ENCODE data around the gene BRS3. TPM values are rescaled to one million over a fixed set of nuclear protein-coding genes. Genes with fewer than 3 reads are reported as not detected.

The BRS3 gene
- total RNA-seq, 1 donor from 2014 or later = not detected

DNA sequence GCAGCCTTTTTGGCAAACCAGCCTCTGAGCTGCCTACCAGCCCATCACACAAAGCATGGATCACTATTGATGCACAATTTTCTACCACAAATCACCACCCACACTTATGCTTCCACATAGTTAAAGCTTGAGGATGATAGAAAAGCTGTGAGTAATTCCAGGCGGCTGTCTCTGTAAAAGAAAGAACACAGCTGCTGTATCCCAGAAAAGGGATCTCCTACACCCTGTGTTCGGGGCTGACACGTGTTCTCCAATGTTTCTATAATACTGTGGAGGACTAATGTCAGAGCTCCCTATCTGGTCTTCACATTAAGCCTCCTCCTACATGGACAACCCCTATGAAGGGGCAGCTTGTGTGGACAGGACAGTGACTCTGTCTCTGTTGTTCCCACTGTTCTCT, 12.5 kb upstream of the BRS3 start:
- Mint-ChIP-seq H3K4me1 (ENCODE audit: low read depth, unreplicated experiment) (no peaks in the 10 kb centered on the region), H3K9me3 (ENCODE audit: unreplicated experiment) (no peaks in the 10 kb centered on the region), H3K27ac (ENCODE audit: unreplicated experiment) (no peak overlapping the region), H3K36me3 (ENCODE audit: unreplicated experiment) (no peaks in the 10 kb centered on the region), H3K27me3 (ENCODE audit: unreplicated experiment) (no peaks in the 10 kb centered on the region), H3K4me3 (ENCODE audit: unreplicated experiment) (no peak overlapping the region)
- DNase-seq = no peak
- TF ChIP-seq, protein P1, sequence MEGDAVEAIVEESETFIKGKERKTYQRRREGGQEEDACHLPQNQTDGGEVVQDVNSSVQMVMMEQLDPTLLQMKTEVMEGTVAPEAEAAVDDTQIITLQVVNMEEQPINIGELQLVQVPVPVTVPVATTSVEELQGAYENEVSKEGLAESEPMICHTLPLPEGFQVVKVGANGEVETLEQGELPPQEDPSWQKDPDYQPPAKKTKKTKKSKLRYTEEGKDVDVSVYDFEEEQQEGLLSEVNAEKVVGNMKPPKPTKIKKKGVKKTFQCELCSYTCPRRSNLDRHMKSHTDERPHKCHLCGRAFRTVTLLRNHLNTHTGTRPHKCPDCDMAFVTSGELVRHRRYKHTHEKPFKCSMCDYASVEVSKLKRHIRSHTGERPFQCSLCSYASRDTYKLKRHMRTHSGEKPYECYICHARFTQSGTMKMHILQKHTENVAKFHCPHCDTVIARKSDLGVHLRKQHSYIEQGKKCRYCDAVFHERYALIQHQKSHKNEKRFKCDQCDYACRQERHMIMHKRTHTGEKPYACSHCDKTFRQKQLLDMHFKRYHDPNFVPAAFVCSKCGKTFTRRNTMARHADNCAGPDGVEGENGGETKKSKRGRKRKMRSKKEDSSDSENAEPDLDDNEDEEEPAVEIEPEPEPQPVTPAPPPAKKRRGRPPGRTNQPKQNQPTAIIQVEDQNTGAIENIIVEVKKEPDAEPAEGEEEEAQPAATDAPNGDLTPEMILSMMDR (IDR thresholded peaks at IDR 0.05; ENCODE audit: partially characterized antibody, unreplicated experiment) = no peak

DNA sequence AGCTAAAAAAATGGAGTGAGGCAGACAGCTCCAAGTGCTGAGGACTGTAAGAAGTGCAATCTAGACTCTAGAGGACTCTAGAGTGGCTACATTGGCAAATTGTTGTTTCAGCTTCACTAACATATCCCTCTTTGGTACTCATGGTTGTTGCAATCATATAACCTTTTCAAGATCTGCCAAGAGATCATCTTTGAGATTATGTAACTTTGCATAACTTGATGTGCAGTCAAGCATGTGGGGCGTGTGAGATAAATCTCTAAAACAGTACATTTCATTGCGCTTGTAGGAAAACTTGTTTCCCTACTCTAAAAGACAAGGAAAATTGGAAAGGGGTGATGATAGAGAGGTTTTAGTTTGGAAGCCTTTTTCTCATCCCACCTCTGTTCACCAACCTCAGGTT, 11.2 kb upstream of the BRS3 start:
- Mint-ChIP-seq H3K4me1 (ENCODE audit: low read depth, unreplicated experiment) (no peaks in the 10 kb centered on the region), H3K4me3 (ENCODE audit: unreplicated experiment) (no peak overlapping the region), H3K27ac (ENCODE audit: unreplicated experiment) (no peak overlapping the region), H3K36me3 (ENCODE audit: unreplicated experiment) (no peaks in the 10 kb centered on the region), H3K27me3 (ENCODE audit: unreplicated experiment) (no peaks in the 10 kb centered on the region), H3K9me3 (ENCODE audit: unreplicated experiment) (no peaks in the 10 kb centered on the region)
- TF ChIP-seq, protein P1 (IDR thresholded peaks at IDR 0.05; ENCODE audit: partially characterized antibody, unreplicated experiment) = no peak
- DNase-seq = no peak

DNA sequence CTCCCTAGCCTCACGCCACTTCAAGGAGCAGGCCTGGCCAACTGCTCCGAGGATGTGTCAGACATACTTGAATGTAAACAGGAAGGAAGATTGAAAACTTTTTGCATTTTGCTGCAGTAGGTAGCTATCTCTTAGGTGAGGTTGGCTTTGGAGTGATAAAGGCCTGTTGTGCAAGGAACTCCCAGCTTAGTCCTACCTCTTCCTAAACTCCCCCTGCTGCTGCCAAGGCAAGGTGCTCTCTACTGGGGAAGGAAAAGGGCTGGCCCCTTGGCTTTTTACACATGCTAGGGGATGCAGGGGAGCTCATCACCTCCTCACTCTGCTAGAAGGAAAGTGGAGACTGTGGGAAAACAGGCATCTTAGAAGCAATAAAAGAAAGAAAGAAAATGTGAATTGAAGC, 10.7 kb upstream of the BRS3 start:
- Mint-ChIP-seq H3K27ac (ENCODE audit: unreplicated experiment) (no peak overlapping the region), H3K27me3 (ENCODE audit: unreplicated experiment) (no peaks in the 10 kb centered on the region), H3K4me3 (ENCODE audit: unreplicated experiment) (no peak overlapping the region), H3K9me3 (ENCODE audit: unreplicated experiment) (no peaks in the 10 kb centered on the region), H3K36me3 (ENCODE audit: unreplicated experiment) (no peaks in the 10 kb centered on the region), H3K4me1 (ENCODE audit: low read depth, unreplicated experiment) (no peaks in the 10 kb centered on the region)
- TF ChIP-seq, protein P1 (IDR thresholded peaks at IDR 0.05; ENCODE audit: partially characterized antibody, unreplicated experiment) = no peak
- DNase-seq = no peak

DNA sequence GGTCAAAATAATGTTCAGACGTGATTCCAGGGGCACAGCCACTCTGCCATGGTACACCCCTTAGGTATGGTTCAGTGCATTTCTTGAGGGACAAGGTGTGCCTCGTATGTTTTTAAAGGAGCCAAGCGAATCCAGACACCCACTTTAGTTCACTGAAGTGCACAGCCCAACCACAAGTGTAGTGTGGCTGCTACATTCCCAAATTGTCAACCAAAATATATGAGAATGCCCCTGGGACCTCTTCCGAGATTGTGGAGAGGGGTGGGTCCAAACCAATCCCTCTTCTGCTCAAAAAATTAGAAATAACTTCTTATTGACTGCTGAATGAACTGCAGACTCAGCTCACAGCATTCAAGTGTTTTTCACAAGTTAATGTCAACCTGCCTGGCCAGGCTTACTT, 7.4 kb upstream of the BRS3 start:
- DNase-seq = no peak
- H3K4me1 Mint-ChIP-seq (ENCODE audit: low read depth, unreplicated experiment) = no peaks in the 10 kb centered on the region
- no peak overlapping the region for H3K27ac Mint-ChIP-seq (ENCODE audit: unreplicated experiment)
- no peaks in the 10 kb centered on the region for H3K9me3 Mint-ChIP-seq (ENCODE audit: unreplicated experiment)
- H3K36me3 Mint-ChIP-seq (ENCODE audit: unreplicated experiment) = no peaks in the 10 kb centered on the region
- H3K27me3 Mint-ChIP-seq (ENCODE audit: unreplicated experiment) = no peaks in the 10 kb centered on the region
- no peak overlapping the region for H3K4me3 Mint-ChIP-seq (ENCODE audit: unreplicated experiment)
- TF ChIP-seq, protein P1 (IDR thresholded peaks at IDR 0.05; ENCODE audit: partially characterized antibody, unreplicated experiment) = no peak

DNA sequence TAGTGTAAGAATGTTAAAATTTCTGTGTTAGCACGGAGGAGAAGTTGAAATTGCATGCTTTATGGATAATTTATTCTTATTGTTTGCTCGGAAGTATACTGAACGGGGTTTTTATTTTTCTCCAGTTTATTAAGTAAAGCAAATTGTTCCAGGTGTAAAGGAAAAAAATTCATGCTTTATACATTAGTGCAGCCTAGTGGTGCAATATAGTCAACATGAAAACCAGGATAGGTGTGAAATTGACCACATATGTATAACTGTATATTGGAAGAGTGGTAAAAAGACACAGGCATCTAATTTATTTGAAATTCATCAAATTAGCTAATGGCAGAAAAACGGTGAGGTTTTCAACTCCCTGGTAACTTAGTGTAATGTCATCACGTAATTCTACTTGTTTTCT, 959 bp downstream of the BRS3 start:
- TF ChIP-seq, protein P1 (IDR thresholded peaks at IDR 0.05; ENCODE audit: partially characterized antibody, unreplicated experiment) = no peak
- no peak for DNase-seq
- no peaks in the 10 kb centered on the region for H3K9me3 Mint-ChIP-seq (ENCODE audit: unreplicated experiment)
- no peak overlapping the region for H3K27ac Mint-ChIP-seq (ENCODE audit: unreplicated experiment)
- no peaks in the 10 kb centered on the region for H3K27me3 Mint-ChIP-seq (ENCODE audit: unreplicated experiment)
- H3K4me1 Mint-ChIP-seq (ENCODE audit: low read depth, unreplicated experiment) = no peaks in the 10 kb centered on the region
- no peaks in the 10 kb centered on the region for H3K36me3 Mint-ChIP-seq (ENCODE audit: unreplicated experiment)
- no peak overlapping the region for H3K4me3 Mint-ChIP-seq (ENCODE audit: unreplicated experiment)

Data from glutamatergic neuron (in vitro differentiated cells).